ENCODE data around the gene SEBOX.

SEBOX gene

DNA sequence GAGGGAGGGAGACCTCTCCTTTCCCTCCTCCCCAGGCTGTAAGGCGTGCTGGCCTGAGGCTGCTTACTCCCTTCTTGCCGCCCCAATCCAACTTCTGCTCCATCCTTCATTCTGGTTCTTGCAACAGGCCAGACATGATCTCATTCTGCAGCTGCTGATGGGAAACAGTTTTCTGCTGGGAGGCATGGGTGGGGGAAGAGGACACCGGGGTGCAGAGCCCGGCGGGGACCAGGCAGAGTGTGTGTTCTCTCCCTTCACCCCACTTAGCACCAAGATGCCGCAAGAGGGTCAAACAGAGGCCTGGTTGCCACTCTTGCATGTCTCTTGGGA, 7.9 kb upstream of the SEBOX start:
- Histone ChIP-seq H3K14ac (ENCODE audit: low read length) (no peak overlapping the region), H2BK12ac (ENCODE audit: low read length) (no peak overlapping the region)

DNA sequence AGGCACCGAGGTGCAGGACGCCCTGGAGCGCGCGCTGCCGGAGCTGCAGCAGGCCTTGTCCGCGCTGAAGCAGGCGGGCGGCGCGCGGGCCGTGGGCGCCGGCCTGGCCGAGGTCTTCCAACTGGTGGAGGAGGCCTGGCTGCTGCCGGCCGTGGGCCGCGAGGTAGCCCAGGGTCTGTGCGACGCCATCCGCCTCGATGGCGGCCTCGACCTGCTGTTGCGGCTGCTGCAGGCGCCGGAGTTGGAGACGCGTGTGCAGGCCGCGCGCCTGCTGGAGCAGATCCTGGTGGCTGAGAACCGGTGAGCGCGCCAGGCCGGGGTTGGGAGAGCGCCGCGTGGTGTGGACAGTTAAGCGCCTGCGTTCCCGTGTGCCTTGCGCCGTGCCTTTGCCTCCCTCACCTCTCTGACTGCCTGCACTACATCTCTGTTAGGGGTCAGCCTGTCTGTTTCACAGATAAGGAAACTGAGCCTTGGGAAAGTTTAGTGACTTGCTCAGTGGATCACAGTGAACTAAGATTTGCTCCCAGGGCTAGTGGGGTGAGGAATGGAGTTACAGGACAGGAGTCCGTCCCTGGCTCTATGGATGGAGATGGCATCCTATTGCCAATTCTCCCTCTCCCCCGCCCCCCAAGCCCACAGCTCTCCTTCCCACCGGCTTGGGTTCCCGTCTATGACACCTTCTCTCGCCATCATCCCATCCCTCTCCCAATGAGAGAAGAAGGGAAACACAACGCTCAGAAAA, 7.4 kb upstream of the SEBOX start:
- no peak overlapping the region for H3K23ac ChIP-seq (ENCODE audit: low read length)
- no peak overlapping the region for H4K91ac ChIP-seq (ENCODE audit: low read depth, low read length)
- no peaks in the 10 kb centered on the region for H3K79me2 ChIP-seq (ENCODE audit: control insufficient read depth, insufficient read depth, low read length, poor library complexity)
- H3K4ac ChIP-seq (ENCODE audit: low read depth, low read length) = no peak overlapping the region
- no peak overlapping the region for H3K9ac ChIP-seq (ENCODE audit: low read length)
- no peak overlapping the region for H2BK12ac ChIP-seq (ENCODE audit: low read length)
- peak overlapping the region; percentile 63 for H3K4me2 ChIP-seq (ENCODE audit: low read length)
- no peak overlapping the region for H3K18ac ChIP-seq (ENCODE audit: low read length)
- no peak overlapping the region for H3K27ac ChIP-seq (ENCODE audit: low read depth, low read length)
- no peak overlapping the region for H3K14ac ChIP-seq (ENCODE audit: low read length)
- no peaks in the 10 kb centered on the region for H3K79me1 ChIP-seq (ENCODE audit: low read length)
- H3K4me1 ChIP-seq (ENCODE audit: control insufficient read depth in 1 of 2, insufficient read depth in 2 of 2, low read length in 2 of 2) = peaks cover 16 to 22% of the 10 kb centered on the region in 2 experiments
- no peak for DNase-seq
- H3K4me3 ChIP-seq (ENCODE audit: low read depth, low read length) = peak overlapping the region; percentile 52
- H4K8ac ChIP-seq (ENCODE audit: low read depth, low read length) = no peak overlapping the region
- H2BK5ac ChIP-seq (ENCODE audit: low read depth, low read length, poor library complexity) = no peak overlapping the region
- no peak overlapping the region for H2AFZ ChIP-seq (ENCODE audit: insufficient read depth, low read length, poor library complexity)
- no peak overlapping the region for H4K12ac ChIP-seq (ENCODE audit: low read depth, low read length)
- WGBS (ENCODE audit: extremely low coverage, insufficient coverage, insufficient read length) = no CpG with 5 or more reads among the region's 53 CpGs
- H3K27me3 ChIP-seq (ENCODE audit: insufficient read depth, low read length) = peaks cover 21% of the 10 kb centered on the region
- no peak overlapping the region for H2BK120ac ChIP-seq (ENCODE audit: insufficient read depth, low read length, poor library complexity)
- H3K9me3 ChIP-seq (ENCODE audit: insufficient read depth, low read depth, low read length) = no peaks in the 10 kb centered on the region
- no peak overlapping the region for H2AK5ac ChIP-seq (ENCODE audit: low read length)
- peaks cover 0 to 1% of the 10 kb centered on the region in 2 experiments for H3K36me3 ChIP-seq (ENCODE audit: control insufficient read depth in 1 of 2, insufficient read depth in 2 of 2, low read length in 2 of 2)

More for the DNA sequence above, 7.9 kb upstream of the SEBOX start:
- Histone ChIP-seq H3K79me2 (ENCODE audit: control insufficient read depth, insufficient read depth, low read length, poor library complexity) (no peaks in the 10 kb centered on the region), H4K91ac (ENCODE audit: low read depth, low read length) (no peak overlapping the region), H3K4ac (ENCODE audit: low read depth, low read length) (no peak overlapping the region), H3K9ac (ENCODE audit: low read length) (no peak overlapping the region), H3K27ac (ENCODE audit: low read depth, low read length) (no peak overlapping the region), H4K12ac (ENCODE audit: low read depth, low read length) (no peak overlapping the region), H3K4me1 (ENCODE audit: control insufficient read depth in 1 of 2, insufficient read depth in 2 of 2, low read length in 2 of 2) (peaks cover 16 to 22% of the 10 kb centered on the region in 2 experiments), H3K23ac (ENCODE audit: low read length) (no peak overlapping the region), H3K36me3 (ENCODE audit: control insufficient read depth in 1 of 2, insufficient read depth in 2 of 2, low read length in 2 of 2) (no peaks in the 10 kb centered on the region), H3K4me3 (ENCODE audit: low read depth, low read length) (no peak overlapping the region), H3K79me1 (ENCODE audit: low read length) (no peaks in the 10 kb centered on the region), H3K9me3 (ENCODE audit: insufficient read depth, low read depth, low read length) (no peaks in the 10 kb centered on the region), H2BK5ac (ENCODE audit: low read depth, low read length, poor library complexity) (no peak overlapping the region), H2BK120ac (ENCODE audit: insufficient read depth, low read length, poor library complexity) (no peak overlapping the region), H3K18ac (ENCODE audit: low read length) (no peak overlapping the region), H2AFZ (ENCODE audit: insufficient read depth, low read length, poor library complexity) (no peak overlapping the region), H4K8ac (ENCODE audit: low read depth, low read length) (no peak overlapping the region), H2AK5ac (ENCODE audit: low read length) (no peak overlapping the region), H3K4me2 (ENCODE audit: low read length) (no peak overlapping the region), H3K27me3 (ENCODE audit: insufficient read depth, low read length) (peaks cover 21% of the 10 kb centered on the region)
- DNase-seq = no peak
- no CpG with 5 or more reads among the region's 6 CpGs for WGBS (ENCODE audit: extremely low coverage, insufficient coverage, insufficient read length)

DNA sequence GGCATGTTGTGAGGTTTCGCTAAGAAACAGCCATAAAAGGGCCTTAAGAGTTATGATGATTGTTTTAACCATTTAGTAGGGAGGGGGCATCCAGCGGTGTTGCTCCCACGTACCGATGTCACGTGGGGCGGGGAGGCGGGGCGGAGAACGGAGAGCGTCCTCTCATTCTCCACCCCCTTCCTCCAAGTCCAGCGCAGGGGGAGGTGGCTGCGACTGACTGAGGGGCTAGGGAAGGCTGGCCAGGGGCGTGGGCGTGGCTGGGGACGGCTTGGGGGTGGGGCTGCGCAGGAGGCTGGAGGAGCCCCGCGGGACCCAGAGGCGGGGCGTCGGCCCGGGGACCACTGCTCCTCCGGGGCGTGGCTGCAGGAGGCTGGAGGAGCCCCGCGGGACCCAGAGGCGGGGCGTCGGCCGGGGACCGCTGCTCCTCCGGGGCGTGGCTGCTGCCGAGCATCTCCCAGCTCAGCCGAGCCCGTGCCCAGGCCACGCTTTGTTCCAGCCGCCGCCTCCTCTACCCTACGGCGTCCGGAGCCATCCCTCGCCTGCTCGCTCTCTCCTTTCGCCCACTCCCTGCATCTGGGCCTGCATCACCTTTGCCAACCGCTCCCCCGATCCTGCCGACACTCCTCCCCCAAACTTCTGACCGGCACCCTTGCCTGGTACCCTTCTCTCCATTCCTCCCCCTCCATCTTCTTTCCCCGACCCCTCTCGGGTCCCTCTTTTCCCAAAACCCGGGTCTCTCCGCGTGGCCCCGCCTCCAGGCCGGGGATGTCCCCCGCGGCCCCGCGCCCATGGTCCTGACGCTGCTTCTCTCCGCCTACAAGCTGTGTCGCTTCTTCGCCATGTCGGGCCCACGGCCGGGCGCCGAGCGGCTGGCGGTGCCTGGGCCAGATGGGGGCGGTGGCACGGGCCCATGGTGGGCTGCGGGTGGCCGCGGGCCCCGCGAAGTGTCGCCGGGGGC, 6.5 kb upstream of the SEBOX start, which contains the start of gene SARM1:
Gene SARM1, plus strand, starts transcription at position 450 of the 958 bp plus-strand sequence. Its CDS starts 339 bp downstream, at position 789.
- H2AFZ ChIP-seq (ENCODE audit: insufficient read depth, low read length, poor library complexity) = no peak within 1 kb of the TSS
- H2BK5ac ChIP-seq (ENCODE audit: low read depth, low read length, poor library complexity) = no peak within 1 kb of the TSS
- H3K79me1 ChIP-seq (ENCODE audit: low read length) = no peaks in the 10 kb centered on the region
- H3K4ac ChIP-seq (ENCODE audit: low read depth, low read length) = no peak within 1 kb of the TSS
- DNase-seq = no peak
- H3K9ac ChIP-seq (ENCODE audit: low read length) = no peak within 1 kb of the TSS
- H3K36me3 ChIP-seq (ENCODE audit: control insufficient read depth in 1 of 2, insufficient read depth in 2 of 2, low read length in 2 of 2) = peaks cover 0 to 2% of the 10 kb centered on the region in 2 experiments
- H4K91ac ChIP-seq (ENCODE audit: low read depth, low read length) = no peak within 1 kb of the TSS
- H3K4me1 ChIP-seq (ENCODE audit: control insufficient read depth in 1 of 2, insufficient read depth in 2 of 2, low read length in 2 of 2) = peaks cover 16 to 22% of the 10 kb centered on the region in 2 experiments
- no peak within 1 kb of the TSS for H2BK120ac ChIP-seq (ENCODE audit: insufficient read depth, low read length, poor library complexity)
- H3K27me3 ChIP-seq (ENCODE audit: insufficient read depth, low read length) = peaks cover 21% of the 10 kb centered on the region
- H3K79me2 ChIP-seq (ENCODE audit: control insufficient read depth, insufficient read depth, low read length, poor library complexity) = no peaks in the 10 kb centered on the region
- H2BK12ac ChIP-seq (ENCODE audit: low read length) = no peak within 1 kb of the TSS
- no CpG with 5 or more reads among the region's 80 CpGs for WGBS (ENCODE audit: extremely low coverage, insufficient coverage, insufficient read length)
- no peak within 1 kb of the TSS for H2AK5ac ChIP-seq (ENCODE audit: low read length)
- H3K18ac ChIP-seq (ENCODE audit: low read length) = no peak within 1 kb of the TSS
- no peak within 1 kb of the TSS for H3K27ac ChIP-seq (ENCODE audit: low read depth, low read length)
- no peaks in the 10 kb centered on the region for H3K9me3 ChIP-seq (ENCODE audit: insufficient read depth, low read depth, low read length)
- H4K8ac ChIP-seq (ENCODE audit: low read depth, low read length) = no peak within 1 kb of the TSS
- H3K4me3 ChIP-seq (ENCODE audit: low read depth, low read length) = peak within 1 kb of the TSS; percentile 52
- H3K14ac ChIP-seq (ENCODE audit: low read length) = no peak within 1 kb of the TSS
- no peak within 1 kb of the TSS for H3K23ac ChIP-seq (ENCODE audit: low read length)
- peak within 1 kb of the TSS; percentile 63 for H3K4me2 ChIP-seq (ENCODE audit: low read length)
- H4K12ac ChIP-seq (ENCODE audit: low read depth, low read length) = no peak within 1 kb of the TSS

DNA sequence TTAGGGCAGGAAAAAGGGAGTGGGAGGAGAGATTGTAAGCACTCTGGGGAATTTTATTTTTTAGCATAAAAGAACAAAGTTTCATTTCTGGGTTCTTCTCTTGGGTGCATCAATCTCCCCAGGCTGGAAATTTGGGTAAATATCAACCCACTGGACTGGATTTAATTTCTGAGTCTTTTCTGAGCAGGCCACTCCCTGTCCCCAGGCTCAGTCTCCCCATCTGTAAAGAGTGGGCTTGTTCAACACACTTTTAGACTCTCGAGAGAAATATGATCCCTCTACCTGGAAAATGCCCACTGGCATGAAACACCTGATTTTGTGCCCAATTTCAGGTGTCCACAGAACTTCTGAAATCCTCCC, 5.7 kb upstream of the SEBOX start:
- Histone ChIP-seq H3K36me3 (ENCODE audit: control insufficient read depth in 1 of 2, insufficient read depth in 2 of 2, low read length in 2 of 2) (peaks cover 0 to 2% of the 10 kb centered on the region in 2 experiments), H4K8ac (ENCODE audit: low read depth, low read length) (no peak overlapping the region), H3K18ac (ENCODE audit: low read length) (no peak overlapping the region), H3K9ac (ENCODE audit: low read length) (no peak overlapping the region), H3K9me3 (ENCODE audit: insufficient read depth, low read depth, low read length) (no peaks in the 10 kb centered on the region), H2BK5ac (ENCODE audit: low read depth, low read length, poor library complexity) (no peak overlapping the region), H3K27me3 (ENCODE audit: insufficient read depth, low read length) (peaks cover 21% of the 10 kb centered on the region), H2AK5ac (ENCODE audit: low read length) (no peak overlapping the region), H3K4me2 (ENCODE audit: low read length) (peak overlapping the region; percentile 63), H3K27ac (ENCODE audit: low read depth, low read length) (no peak overlapping the region), H3K4me1 (ENCODE audit: control insufficient read depth in 1 of 2, insufficient read depth in 2 of 2, low read length in 2 of 2) (peaks cover 16 to 22% of the 10 kb centered on the region in 2 experiments), H3K79me1 (ENCODE audit: low read length) (no peaks in the 10 kb centered on the region), H2BK12ac (ENCODE audit: low read length) (no peak overlapping the region), H3K23ac (ENCODE audit: low read length) (no peak overlapping the region), H3K4me3 (ENCODE audit: low read depth, low read length) (no peak overlapping the region), H3K4ac (ENCODE audit: low read depth, low read length) (no peak overlapping the region), H3K79me2 (ENCODE audit: control insufficient read depth, insufficient read depth, low read length, poor library complexity) (no peaks in the 10 kb centered on the region), H3K14ac (ENCODE audit: low read length) (no peak overlapping the region), H4K91ac (ENCODE audit: low read depth, low read length) (no peak overlapping the region), H2BK120ac (ENCODE audit: insufficient read depth, low read length, poor library complexity) (no peak overlapping the region), H2AFZ (ENCODE audit: insufficient read depth, low read length, poor library complexity) (no peak overlapping the region), H4K12ac (ENCODE audit: low read depth, low read length) (no peak overlapping the region)
- WGBS (ENCODE audit: extremely low coverage, insufficient coverage, insufficient read length) = no CpG with 5 or more reads among the region's 1 CpG
- no peak for DNase-seq

All from trophoblast cell (in vitro differentiated cells and primary cell).